Endothelial cell of umbilical vein (primary cell): ENCODE measurements around the gene GPR135.

ENCODE experiments used
- CTCF ChIP-seq, 2 donors: IDR thresholded peaks; 1 replicate in 1 of 2; 2 replicates in 1 of 2; pipeline ENCODE4 v1.5.1; 2011; ENCODE audit warnings: low read length in 2 of 2, mild to moderate bottlenecking in 2 of 2, moderate library complexity in 2 of 2, control low read depth in 1 of 2, inconsistent platforms in 1 of 2, low read depth in 1 of 2; ENCODE audit not compliant: insufficient read depth in 1 of 2; ENCODE audit errors: extremely low read depth in 1 of 2
- EZH2 ChIP-seq: IDR thresholded peaks from 2 replicates; pipeline ENCODE4 v1.6.1; 2012; ENCODE audit warnings: borderline replicate concordance, low read depth, mild to moderate bottlenecking, moderate library complexity, low read length, inconsistent platforms; ENCODE audit not compliant: severe bottlenecking
- JUN ChIP-seq: IDR thresholded peaks from 2 replicates; pipeline ENCODE4 v1.6.1; 2011; ENCODE audit warnings: borderline replicate concordance, low read depth; ENCODE audit not compliant: insufficient read length, insufficient read depth
- MYC ChIP-seq: IDR thresholded peaks from one replicate; pipeline ENCODE4 v1.6.1; 2011; ENCODE audit warnings: mild to moderate bottlenecking, low read depth, low read length
- POLR2A ChIP-seq: IDR thresholded peaks from 2 replicates; pipeline ENCODE4 v1.6.1; 2012; ENCODE audit warnings: low read depth, mild to moderate bottlenecking, control low read depth, low read length
- POLR2AphosphoS5 ChIP-seq: IDR thresholded peaks from 2 replicates; pipeline ENCODE4 v1.6.1; 2012; ENCODE audit warnings: low read depth, mild to moderate bottlenecking, control low read depth, low read length, moderate library complexity; ENCODE audit not compliant: insufficient read depth

- TF ChIP-seq JUN (no peak), CTCF (IDR thresholded peaks at IDR 0.05; ENCODE audit: extremely low read depth in 1 of 2, insufficient read depth in 1 of 2, low read depth in 1 of 2, low read length in 2 of 2) (no peak), MYC (no peak), POLR2A (no peak), POLR2AphosphoS5 (no peak), EZH2 (no peak)
These were observed 18.2 kb upstream of the GPR135 start for GRCh38 chr14:59483363-59483762.
